T47D (cell line): ENCODE data around the gene KNSTRN.
A peak's percentile ranks its signal among the peaks of the same experiment; 100 is the strongest.

Experiments
- DNase-seq, 2 experiments: peaks; one replicate each; pipeline versions ENCODE4 v3.0.0 to v3.0.0-alpha.2; 2011 to 2012; ENCODE audit warnings: low read depth in 1 of 2, low spot score in 1 of 2
- JUND ChIP-seq: IDR thresholded peaks from 2 replicates; pipeline ENCODE4 v1.6.1; 2012; ENCODE audit warnings: low read depth
- in situ Hi-C: cut with HindIII; loops from 2 replicates; pipeline ENCODE4 v1.10.0; 2016; ENCODE audit warnings: low sequenced_read_pairs, low pct_unique_long_range_greater_than_20kb

The KNSTRN gene

GRCh38 chr15:40437752-40438687, 55.5 kb downstream of the KNSTRN start:
- DNase-seq, result peak; percentile 68 to 78
- in situ Hi-C loops, result no loop called here
- no peak for TF ChIP-seq JUND

- no peak for DNase-seq
- TF ChIP-seq JUND, result no peak
- in situ Hi-C loops, result no loop called here
These were observed 56.2 kb downstream of the KNSTRN start for GRCh38 chr15:40438712-40439111.

GRCh38 chr15:40439461-40439959, 57.0 kb downstream of the KNSTRN start:
- peak in 1 of 2 experiments; percentile 84 for DNase-seq
- no peak for TF ChIP-seq JUND
- in situ Hi-C loops, result no loop called here

- no peak for TF ChIP-seq JUND
- in situ Hi-C loops, result no loop called here
- DNase-seq, result peak in 1 of 2 experiments; percentile 84
These were observed 57.6 kb downstream of the KNSTRN start for GRCh38 chr15:40439960-40440742.

- in situ Hi-C loops, result no loop called here
- no peak for TF ChIP-seq JUND
These were observed 58.4 kb downstream of the KNSTRN start, which contains the start of gene BAHD1 for GRCh38 chr15:40440743-40441564. BAHD1 (plus strand) TSS chr15:40440953; CDS start chr15:40458465, 17,512 bp downstream.

DNA sequence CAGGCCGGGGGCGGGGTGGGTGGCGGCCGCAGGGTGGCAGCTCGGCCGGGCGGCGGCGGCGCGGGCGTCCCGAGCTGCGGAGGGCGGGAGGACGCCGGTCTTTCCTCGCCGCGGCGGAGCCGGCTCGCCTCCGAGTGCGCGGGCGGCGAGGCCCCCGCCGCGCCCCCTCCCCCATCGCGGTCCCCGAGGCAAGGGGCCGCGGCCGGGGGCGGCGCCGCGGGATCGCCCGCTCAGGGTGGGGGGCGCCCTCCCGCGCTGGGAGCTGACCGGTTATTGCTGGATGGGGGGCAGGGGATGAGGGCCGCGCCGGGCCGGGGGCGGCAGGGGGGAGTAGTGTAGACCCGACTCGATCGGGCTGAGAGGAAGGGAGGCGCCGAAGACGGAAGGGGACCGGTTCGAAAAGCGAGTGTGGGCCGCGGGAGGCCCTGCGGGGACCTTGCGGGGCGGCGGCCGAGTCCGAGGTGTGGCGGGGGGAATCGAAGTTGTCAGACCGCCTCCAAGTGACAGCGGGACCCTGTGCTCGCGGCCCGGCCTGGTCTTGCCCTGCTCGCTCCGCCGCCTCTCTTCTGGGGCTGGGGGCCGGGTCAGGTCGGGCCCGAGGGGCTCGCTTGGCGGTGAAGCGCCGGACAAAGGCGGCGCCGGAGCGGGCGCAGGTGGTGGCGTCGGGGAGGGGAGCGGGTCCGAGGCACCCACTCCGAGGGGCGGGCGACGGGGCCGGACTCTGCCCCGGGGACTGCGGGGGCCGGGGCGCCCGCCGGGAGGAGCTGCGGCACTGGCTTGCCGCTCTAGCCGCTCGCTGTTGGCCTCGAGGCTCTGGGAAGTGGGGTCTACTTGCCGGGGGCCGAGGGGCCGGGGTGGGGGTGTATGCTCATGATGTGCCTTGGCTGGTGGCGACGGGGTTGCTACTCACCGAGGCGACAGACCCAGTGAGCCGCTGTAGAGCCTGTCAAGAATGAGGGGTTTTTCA, 59.3 kb downstream of the KNSTRN start:
- no peak for TF ChIP-seq JUND
- no peak for DNase-seq
- in situ Hi-C loops, result no loop called here

More at GRCh38 chr15:40440743-40441564, 58.4 kb downstream of the KNSTRN start, which contains the start of gene BAHD1:
- DNase-seq, result peak; percentile 97 to 99

DNA sequence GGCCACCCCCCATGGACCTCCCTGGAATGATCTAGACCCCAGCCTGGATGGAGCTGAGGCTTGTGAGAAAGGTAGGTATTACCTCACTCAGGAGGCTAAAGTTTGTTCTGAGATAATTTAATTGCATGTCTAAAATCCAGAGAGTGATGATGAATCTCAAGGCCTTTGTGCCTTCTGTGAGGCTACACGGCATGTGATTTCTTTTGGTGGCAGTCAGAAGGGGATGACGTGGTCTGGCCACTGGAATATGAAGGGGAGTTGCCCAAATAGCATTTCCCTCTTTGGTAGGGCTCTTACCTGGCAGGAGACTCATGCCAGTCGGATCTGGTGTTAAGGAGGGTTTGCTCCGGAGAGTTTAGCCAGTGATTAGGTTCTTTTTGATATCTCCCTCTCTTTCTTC, 60.7 kb downstream of the KNSTRN start:
- TF ChIP-seq JUND, result no peak
- DNase-seq, result no peak
- in situ Hi-C loops, result no loop called here

GRCh38 chr15:40443846-40444245, 61.3 kb downstream of the KNSTRN start:
- in situ Hi-C loops, result no loop called here
- no peak for DNase-seq
- no peak for TF ChIP-seq JUND
